SK-N-MC (cell line): ENCODE data around the gene NTF3.

Experiments used
- EZH2 ChIP-seq: fragments of 200-600 bp; sonication (generic); IDR thresholded peaks from one replicate; pipeline ENCODE4 v1.6.1; 2017; ENCODE audit warnings: antibody characterized with exemption
- FOXP2 ChIP-seq: optimal IDR thresholded peaks from 2 replicates; pipeline ENCODE3; 2011; ENCODE audit warnings: mild to moderate bottlenecking, moderate library complexity; ENCODE audit not compliant: insufficient read depth; ENCODE audit errors: extremely low read length, control extremely low read depth
- POLR2AphosphoS5 ChIP-seq: IDR thresholded peaks from 2 replicates; pipeline ENCODE4 v1.6.1; 2012; ENCODE audit warnings: mild to moderate bottlenecking, low read depth, low read length, borderline replicate concordance

DNA sequence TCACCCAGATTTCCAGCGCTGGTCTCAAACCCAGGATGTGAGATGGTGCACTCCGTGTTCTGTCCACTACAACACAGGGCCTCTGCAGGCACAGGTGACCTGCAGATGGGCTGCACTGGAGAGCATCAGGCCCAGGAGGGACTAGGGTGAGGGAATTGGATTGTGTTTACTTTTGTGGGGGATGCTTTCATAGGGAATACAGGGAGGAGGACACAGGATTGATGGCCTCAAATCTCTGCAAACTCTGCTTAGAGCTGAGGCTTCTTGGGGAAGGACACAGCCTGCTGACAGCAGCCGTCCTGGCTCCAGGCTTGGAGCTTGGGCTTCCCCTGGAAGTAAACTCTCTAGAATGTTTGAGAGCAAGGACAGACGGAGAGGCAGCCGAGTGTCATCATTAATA lies 57.1 kb downstream of the NTF3 start:
- TF ChIP-seq EZH2 (no peak), POLR2AphosphoS5 (no peak), FOXP2 (no peak)
